Esophagus (tissue), 2 donors: ENCODE results near the gene L3MBTL3. TPM values are rescaled to one million over a fixed set of nuclear protein-coding genes. Genes with fewer than 3 reads are reported as not detected.
"Not testable (repeated sequence)": the region's sequence is repeated elsewhere in the genome, so short reads cannot be mapped to it uniquely, and the experiment has no call there.

Experiments
- H3K27ac ChIP-seq, 2 donors: one replicate each; pipeline ENCODE4 v1.5.1; 2013; ENCODE audit warnings: low read depth in 2 of 2, mild to moderate bottlenecking in 2 of 2, inconsistent platforms in 1 of 2, low read length in 1 of 2, moderate library complexity in 1 of 2
- H3K27me3 ChIP-seq, 2 donors: one replicate each; pipeline ENCODE4 v1.6.1; 2013; ENCODE audit warnings: low read length in 2 of 2, control low read depth in 1 of 2, mild to moderate bottlenecking in 1 of 2; ENCODE audit not compliant: insufficient read depth in 2 of 2, control insufficient read depth in 1 of 2
- H3K36me3 ChIP-seq, 2 donors: one replicate each; pipeline ENCODE4 v1.6.1; 2013; ENCODE audit warnings: low read length in 1 of 2; ENCODE audit not compliant: control insufficient read depth in 2 of 2, insufficient read depth in 2 of 2
- H3K4me1 ChIP-seq, 2 donors: one replicate each; pipeline ENCODE4 v1.6.1; 2013; ENCODE audit warnings: low read length in 1 of 2; ENCODE audit not compliant: control insufficient read depth in 2 of 2, insufficient read depth in 2 of 2
- H3K4me3 ChIP-seq, 2 donors: one replicate each; pipeline ENCODE4 v1.5.1; 2013; ENCODE audit warnings: low read length in 2 of 2, mild to moderate bottlenecking in 2 of 2, low read depth in 1 of 2, moderate library complexity in 1 of 2
- H3K9me3 ChIP-seq, 2 donors: one replicate each; pipeline ENCODE4 v1.6.1; 2013; ENCODE audit warnings: mild to moderate bottlenecking in 2 of 2, low read depth in 1 of 2, low read length in 1 of 2, moderate library complexity in 1 of 2; ENCODE audit not compliant: control insufficient read depth in 2 of 2, insufficient read depth in 1 of 2
- WGBS, 2 donors: extraction: QIAGEN DNeasy Blood & Tissue Kit; methylation state at CpG; one replicate each; pipeline ENCODE4 v1.1.7; 2013; 5-methylcytosine and 5-hydroxymethylcytosine counted together
- polyA plus RNA-seq, 2 donors: library from polyadenylated mRNA; stranded (reverse); fragments of 200-250 nt; gene quantifications; one replicate each; pipeline ENCODE4 v1.2.3, GENCODE V29; 2013
- donor health status: healthy with polysubstance abuse.
- donor health status: Bipolar disorder and iron deficiency.

Gene L3MBTL3
- polyA plus RNA-seq, 2 donors: 0.94 to 1.4 TPM

DNA sequence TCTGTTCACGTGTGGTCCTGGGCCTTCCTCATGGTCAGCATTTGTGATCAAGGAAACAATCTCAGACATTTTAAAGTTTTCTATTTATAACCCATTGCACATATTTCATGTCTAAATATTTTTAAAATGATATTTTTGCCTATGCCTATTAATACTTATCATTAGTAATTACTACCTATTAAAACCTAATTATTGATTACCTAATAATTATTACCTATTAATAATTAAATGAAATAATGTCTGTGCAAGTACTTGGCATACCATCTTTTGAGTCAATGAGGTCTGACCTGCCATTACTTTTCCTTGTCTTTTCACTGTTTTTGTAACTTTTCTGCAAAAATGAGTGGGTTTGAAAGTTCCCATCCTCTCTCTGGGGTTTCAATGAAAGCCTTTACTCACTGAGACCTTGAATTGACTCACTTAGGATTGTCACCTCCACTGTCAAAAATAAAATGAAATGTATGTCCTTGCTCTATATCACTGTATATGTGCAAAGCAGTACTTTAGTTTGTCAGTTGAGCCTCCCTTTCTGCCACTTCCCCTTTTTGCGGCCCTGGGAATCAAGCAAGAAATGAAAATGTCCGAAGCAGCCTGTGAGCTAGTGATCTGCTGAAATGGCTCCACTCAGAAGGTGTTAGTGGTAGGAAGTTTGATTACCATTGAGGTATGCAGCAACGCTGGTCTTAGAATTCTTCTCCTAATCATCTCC is 87.8 kb downstream of the L3MBTL3 start:
- H3K4me1 ChIP-seq: no peaks in the 10 kb centered on the region
- no peaks in the 10 kb centered on the region for H3K27me3 ChIP-seq
- H3K36me3 ChIP-seq: peaks cover 0 to 3% of the 10 kb centered on the region in 2 donors
- no peak overlapping the region for H3K27ac ChIP-seq
- H3K9me3 ChIP-seq: no peaks in the 10 kb centered on the region
- 89 to 91% methylated on average over 4 of the region's 4 CpGs for WGBS, 2 donors
- no peak overlapping the region for H3K4me3 ChIP-seq

DNA sequence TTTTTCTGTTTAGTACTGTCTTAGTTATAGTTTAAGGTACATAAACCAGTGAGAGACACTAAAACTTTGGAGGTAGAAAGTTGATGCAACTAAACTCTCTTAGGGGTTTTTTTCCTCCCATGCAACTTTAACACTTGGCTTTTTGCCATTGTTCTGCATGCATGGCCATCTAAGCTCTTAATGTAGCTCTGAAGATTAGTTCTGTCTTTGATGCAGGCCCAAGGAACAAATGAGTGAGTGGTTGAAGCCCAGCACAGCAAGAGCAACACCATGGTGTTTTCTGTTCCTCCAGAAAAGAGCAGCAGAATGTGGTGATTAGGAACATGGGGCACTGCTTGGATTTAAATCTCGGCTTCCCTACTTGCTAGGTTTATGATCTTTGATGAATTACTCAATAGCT is 89.3 kb downstream of the L3MBTL3 start:
- H3K9me3 ChIP-seq: no peaks in the 10 kb centered on the region
- no peaks in the 10 kb centered on the region for H3K36me3 ChIP-seq
- H3K27ac ChIP-seq: no peak overlapping the region
- no peaks in the 10 kb centered on the region for H3K27me3 ChIP-seq
- H3K4me3 ChIP-seq: no peak overlapping the region
- H3K4me1 ChIP-seq: no peaks in the 10 kb centered on the region
- WGBS, 2 donors: 71 to 74% methylated on average over 1 of the region's 1 CpG

DNA sequence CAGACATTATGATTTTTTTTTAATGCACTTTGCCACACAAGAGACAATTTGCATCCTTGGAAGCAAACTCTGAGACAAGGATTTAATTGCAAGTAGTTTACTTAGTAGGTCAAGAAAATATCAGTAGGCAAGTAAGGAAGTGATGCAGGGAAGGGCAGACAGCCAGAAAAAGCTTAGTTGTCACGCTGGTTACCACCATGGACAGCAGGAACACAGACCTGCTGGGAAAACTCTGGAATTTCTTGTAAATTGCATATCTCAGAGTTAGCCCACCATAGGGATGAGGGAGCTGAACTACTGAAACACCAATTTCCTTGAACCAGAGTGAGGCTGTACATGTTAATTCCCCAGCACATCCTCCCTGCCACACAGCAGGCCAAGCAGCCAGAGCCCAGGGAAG is 92.7 kb downstream of the L3MBTL3 start:
- no peaks in the 10 kb centered on the region for H3K27me3 ChIP-seq
- no peaks in the 10 kb centered on the region for H3K4me1 ChIP-seq
- no peaks in the 10 kb centered on the region for H3K9me3 ChIP-seq
- H3K27ac ChIP-seq: no peak overlapping the region
- 80 to 86% methylated on average over 1 of the region's 1 CpG for WGBS, 2 donors
- H3K4me3 ChIP-seq: no peak overlapping the region
- no peaks in the 10 kb centered on the region for H3K36me3 ChIP-seq

DNA sequence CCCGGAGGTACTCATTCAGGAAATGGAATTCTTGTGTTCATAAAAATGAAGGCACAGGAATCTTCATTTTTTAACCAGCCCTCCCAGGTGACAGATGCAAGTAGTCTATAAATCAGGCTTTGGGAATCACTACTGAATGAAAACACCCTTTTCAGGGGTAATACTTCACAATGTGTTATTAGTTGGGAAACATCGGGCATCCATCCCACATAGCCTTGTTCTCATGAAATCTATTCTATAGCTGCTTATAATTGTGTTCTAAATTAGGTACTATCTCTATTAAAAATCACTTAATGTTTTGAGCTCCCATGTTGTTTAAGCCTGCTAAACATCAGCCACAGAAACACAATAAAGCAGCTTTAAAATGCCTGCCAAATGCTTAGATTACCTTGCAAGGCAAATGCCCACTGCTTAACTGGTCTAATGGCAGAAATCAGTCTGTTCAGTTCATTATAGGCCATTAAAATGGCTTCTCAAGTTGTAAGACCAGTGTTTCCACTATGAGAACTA is 94.9 kb downstream of the L3MBTL3 start:
- Histone ChIP-seq H3K36me3 (no peaks in the 10 kb centered on the region), H3K27me3 (no peaks in the 10 kb centered on the region), H3K9me3 (no peaks in the 10 kb centered on the region), H3K4me3 (no peak overlapping the region), H3K4me1 (no peaks in the 10 kb centered on the region), H3K27ac (no peak overlapping the region)
- WGBS, 2 donors: 97 to 98% methylated on average over 2 of the region's 2 CpGs

DNA sequence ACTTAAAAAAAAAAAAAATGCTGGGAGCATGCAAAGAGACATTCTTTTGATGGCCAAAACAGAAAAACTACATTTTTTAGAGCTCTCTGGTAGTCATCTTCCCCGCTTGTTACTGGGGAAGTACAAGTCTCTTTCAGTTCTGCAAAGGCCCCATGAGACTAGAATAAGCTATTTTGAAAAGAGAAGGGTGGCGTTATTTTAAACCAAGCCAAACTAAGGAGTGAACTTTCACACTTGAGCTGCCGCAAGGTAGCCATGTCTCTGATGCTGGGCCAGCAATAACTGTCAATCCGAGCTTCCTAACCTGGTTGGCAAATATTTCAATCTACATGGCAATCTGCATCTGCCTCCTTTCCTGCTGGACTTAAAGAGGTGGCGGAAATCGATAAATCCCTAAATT is 96.7 kb downstream of the L3MBTL3 start:
- Histone ChIP-seq H3K27me3 (no peaks in the 10 kb centered on the region), H3K27ac (no peak overlapping the region), H3K9me3 (no peaks in the 10 kb centered on the region), H3K36me3 (no peaks in the 10 kb centered on the region), H3K4me1 (no peaks in the 10 kb centered on the region), H3K4me3 (no peak overlapping the region)
- WGBS, 2 donors: 87 to 89% methylated on average over 6 of the region's 6 CpGs

DNA sequence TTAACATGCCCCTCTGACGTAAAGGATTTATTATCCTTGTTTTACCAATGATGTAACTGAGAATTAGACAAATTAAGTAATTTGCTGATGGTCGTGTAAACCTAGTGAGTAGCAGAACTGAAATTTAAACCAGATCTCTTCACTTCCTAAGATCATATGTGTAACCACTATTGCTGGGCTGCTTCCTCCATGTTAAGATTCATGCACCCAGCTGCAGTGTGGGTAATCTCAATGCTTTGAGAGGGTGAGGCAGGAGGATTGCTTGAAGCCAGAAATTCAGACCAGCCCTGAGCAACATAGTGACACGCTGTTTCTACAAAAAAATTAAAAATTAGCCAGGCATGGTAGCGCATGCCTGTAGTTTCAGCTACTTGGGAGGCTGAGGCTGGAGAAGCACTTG is 97.9 kb downstream of the L3MBTL3 start:
- Histone ChIP-seq H3K27ac (no peak overlapping the region), H3K4me3 (no peak overlapping the region), H3K9me3 (no peaks in the 10 kb centered on the region), H3K27me3 (no peaks in the 10 kb centered on the region), H3K36me3 (no peaks in the 10 kb centered on the region), H3K4me1 (no peaks in the 10 kb centered on the region)
- WGBS, 2 donors: 93 to 94% methylated on average over 4 of the region's 4 CpGs

DNA sequence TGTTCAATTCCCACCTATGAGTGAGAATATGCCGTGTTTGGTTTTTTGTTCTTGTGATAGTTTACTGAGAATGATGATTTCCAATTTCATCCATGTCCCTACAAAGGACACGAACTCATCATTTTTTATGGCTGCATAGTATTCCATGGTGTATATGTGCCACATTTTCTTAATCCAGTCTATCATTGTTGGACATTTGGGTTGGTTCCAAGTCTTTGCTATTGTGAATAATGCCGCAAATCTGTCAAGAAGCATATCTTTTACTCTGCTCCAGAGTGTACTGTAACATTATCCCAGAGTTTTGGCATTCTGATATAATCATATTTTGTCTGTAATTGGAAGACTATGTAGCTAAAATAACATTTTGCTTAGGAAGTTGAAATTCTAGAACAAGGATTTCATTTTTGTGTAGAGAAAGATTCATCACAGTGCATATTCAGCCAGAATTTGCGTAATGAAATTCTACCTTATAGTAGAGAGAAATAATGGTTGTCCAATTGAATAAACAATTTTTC is 98.9 kb downstream of the L3MBTL3 start:
- not testable (repeated sequence) for H3K36me3 ChIP-seq, H3K4me3 ChIP-seq, H3K27me3 ChIP-seq, H3K27ac ChIP-seq, H3K9me3 ChIP-seq, H3K4me1 ChIP-seq
- 98% methylated on average over 2 of the region's 4 CpGs for WGBS, 2 donors

DNA sequence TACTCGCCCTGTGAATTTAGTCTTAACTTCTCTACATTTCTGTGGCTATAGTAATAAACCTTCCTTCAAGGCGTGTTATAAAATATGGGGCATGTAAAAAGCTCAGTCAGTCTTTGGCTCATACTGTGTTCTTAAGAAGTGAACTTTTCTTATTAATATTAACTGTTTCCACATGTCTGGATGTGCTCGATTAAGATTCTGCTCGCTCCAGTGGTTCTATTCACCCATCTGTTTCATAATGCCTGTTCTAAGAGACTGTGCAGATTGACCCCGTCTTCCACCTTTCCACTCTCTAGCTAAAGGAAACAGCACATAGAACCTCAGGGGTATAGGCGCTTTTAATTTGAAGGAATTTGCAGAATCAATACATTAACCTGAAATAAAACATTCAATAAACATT is 99.9 kb downstream of the L3MBTL3 start:
- 63 to 71% methylated on average over 6 of the region's 6 CpGs for WGBS, 2 donors
- no peaks in the 10 kb centered on the region for H3K36me3 ChIP-seq
- H3K4me3 ChIP-seq: no peak overlapping the region
- no peaks in the 10 kb centered on the region for H3K9me3 ChIP-seq
- H3K4me1 ChIP-seq: no peaks in the 10 kb centered on the region
- no peaks in the 10 kb centered on the region for H3K27me3 ChIP-seq
- no peak overlapping the region for H3K27ac ChIP-seq

DNA sequence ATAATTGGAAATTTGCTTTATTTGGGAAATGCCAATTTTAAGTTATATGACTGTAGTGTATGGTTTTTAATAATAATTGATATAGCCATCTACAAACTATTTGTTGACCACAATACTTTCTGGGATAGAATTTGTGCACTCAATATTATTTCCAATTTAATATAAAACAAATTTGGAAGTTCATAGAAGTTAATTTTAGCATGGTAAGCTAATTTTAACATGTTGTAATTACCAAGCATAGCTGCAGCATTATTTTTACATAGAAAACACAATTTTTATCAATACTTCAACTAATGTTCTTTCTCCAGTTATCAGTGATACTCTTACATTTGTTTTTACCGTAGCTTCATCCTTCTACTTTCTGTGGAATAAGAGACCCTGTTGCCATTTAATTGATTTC is 100.8 kb downstream of the L3MBTL3 start:
- H3K9me3 ChIP-seq: no peaks in the 10 kb centered on the region
- H3K27ac ChIP-seq: no peak overlapping the region
- no peaks in the 10 kb centered on the region for H3K27me3 ChIP-seq
- no peaks in the 10 kb centered on the region for H3K4me1 ChIP-seq
- WGBS, 2 donors: 94 to 98% methylated on average over 1 of the region's 1 CpG
- no peak overlapping the region for H3K4me3 ChIP-seq
- no peaks in the 10 kb centered on the region for H3K36me3 ChIP-seq

DNA sequence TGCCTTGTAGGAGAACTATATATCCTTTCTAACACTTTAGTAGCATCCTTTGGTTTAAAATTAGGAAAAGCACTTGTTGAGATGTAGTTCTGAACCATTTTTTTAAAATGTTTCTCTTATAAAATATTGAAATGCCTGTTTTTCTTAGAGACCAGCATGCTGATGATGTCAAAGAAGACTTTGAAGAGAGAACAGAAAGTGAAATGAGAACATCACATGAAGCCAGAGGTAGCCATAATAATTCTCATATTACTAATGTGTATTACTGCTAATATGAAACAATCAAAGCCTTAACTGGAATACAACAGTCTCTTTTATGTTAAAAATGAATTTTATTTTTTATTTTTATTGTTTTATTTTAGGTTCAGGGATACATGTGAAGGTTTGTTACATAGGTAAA is 102.3 kb downstream of the L3MBTL3 start:
- no peaks in the 10 kb centered on the region for H3K27me3 ChIP-seq
- no peaks in the 10 kb centered on the region for H3K36me3 ChIP-seq
- H3K4me3 ChIP-seq: no peak overlapping the region
- H3K4me1 ChIP-seq: no peaks in the 10 kb centered on the region
- H3K9me3 ChIP-seq: no peaks in the 10 kb centered on the region
- no peak overlapping the region for H3K27ac ChIP-seq
